CD14-positive monocyte (primary cell): ENCODE measurements around the gene TPK1. TPM values are rescaled to one million over a fixed set of nuclear protein-coding genes. Genes with fewer than 3 reads are reported as not detected.

Experiments
- DNase-seq, 3 donors: peaks; one replicate each; pipeline ENCODE4 v3.0.0-alpha.2; 2011 to 2022
- H2AFZ ChIP-seq: 2 replicates; pipeline ENCODE4 v1.6.0; 2012; ENCODE audit warnings: mild to moderate bottlenecking, low read depth, low read length, inconsistent platforms; ENCODE audit not compliant: insufficient read depth, poor library complexity, severe bottlenecking
- H3K27ac ChIP-seq, 2 donors: 1 replicate in 1 of 2; 2 replicates in 1 of 2; pipeline ENCODE4 v1.5.1; 2012 to 2013; ENCODE audit warnings: low read length in 2 of 2, control low read depth in 1 of 2, inconsistent platforms in 1 of 2, low read depth in 1 of 2, mild to moderate bottlenecking in 1 of 2
- H3K27me3 ChIP-seq, 2 donors: one replicate each; pipeline versions ENCODE4 v1.6.0 to v1.6.1; 2011 to 2013; ENCODE audit warnings: low read length in 2 of 2; ENCODE audit not compliant: control insufficient read depth in 2 of 2, insufficient read depth in 2 of 2
- H3K36me3 ChIP-seq, 2 donors: replicated peaks in 1 of 2; 1 replicate in 1 of 2; 2 replicates in 1 of 2; pipeline versions ENCODE4 v1.5.1 to v1.6.1; 2012 to 2013; ENCODE audit warnings: low read length in 2 of 2, control low read depth in 1 of 2, inconsistent platforms in 1 of 2, mild to moderate bottlenecking in 1 of 2; ENCODE audit not compliant: insufficient read depth in 2 of 2, control insufficient read depth in 1 of 2
- H3K4me1 ChIP-seq, 2 donors: 1 replicate in 1 of 2; 2 replicates in 1 of 2; pipeline versions ENCODE4 v1.5.1 to v1.6.1; 2012 to 2013; ENCODE audit warnings: low read length in 2 of 2, control low read depth in 1 of 2, inconsistent platforms in 1 of 2, mild to moderate bottlenecking in 1 of 2, moderate library complexity in 1 of 2; ENCODE audit not compliant: insufficient read depth in 2 of 2, control insufficient read depth in 1 of 2
- H3K4me2 ChIP-seq: replicated peaks from 2 replicates; pipeline ENCODE3; 2012; ENCODE audit warnings: low read length, moderate library complexity, mild to moderate bottlenecking; ENCODE audit not compliant: poor library complexity, severe bottlenecking; ENCODE audit errors: extremely low read depth
- H3K4me3 ChIP-seq, 3 experiments: fragments of 200-600 bp in 1 of 3; sonication (generic) in 1 of 3; replicated peaks in 1 of 3; 1 replicate in 2 of 3; 2 replicates in 1 of 3; pipeline ENCODE4 v1.5.1; 2011 to 2013; ENCODE audit warnings: low read length in 3 of 3, mild to moderate bottlenecking in 3 of 3, control low read depth in 2 of 3, low read depth in 2 of 3, inconsistent platforms in 1 of 3, moderate library complexity in 1 of 3
- H3K79me2 ChIP-seq: 2 replicates; pipeline ENCODE4 v1.6.0; 2012; ENCODE audit warnings: mild to moderate bottlenecking, control low read depth, inconsistent platforms, low read length, moderate library complexity; ENCODE audit not compliant: insufficient read depth
- H3K9ac ChIP-seq: 2 replicates; pipeline ENCODE4 v1.6.0; 2017; ENCODE audit warnings: low read length, mild to moderate bottlenecking; ENCODE audit not compliant: insufficient read depth, poor library complexity, severe bottlenecking
- H3K9me3 ChIP-seq, 2 donors: replicated peaks in 1 of 2; 1 replicate in 1 of 2; 2 replicates in 1 of 2; pipeline versions ENCODE4 v1.5.1 to v1.6.1; 2012 to 2013; ENCODE audit warnings: low read length in 2 of 2, control low read depth in 1 of 2; ENCODE audit not compliant: control insufficient read depth in 1 of 2, insufficient read depth in 1 of 2
- H4K20me1 ChIP-seq: 2 replicates; pipeline ENCODE4 v1.6.0; 2012; ENCODE audit warnings: mild to moderate bottlenecking, low read length, control low read depth, moderate library complexity; ENCODE audit not compliant: insufficient read depth
- H3K27ac Mint-ChIP-seq, 7 donors: one replicate each; pipeline ENCODE4 v1.8.0; 2020; ENCODE audit warnings: mild to moderate bottlenecking in 7 of 7, mixed read lengths in 7 of 7, moderate library complexity in 6 of 7, inconsistent platforms in 2 of 7
- H3K27me3 Mint-ChIP-seq, 3 donors: one replicate each; pipeline ENCODE4 v1.8.0; 2021 to 2022; ENCODE audit warnings: low read depth in 3 of 3, mild to moderate bottlenecking in 3 of 3, mixed read lengths in 3 of 3, moderate library complexity in 3 of 3, inconsistent platforms in 1 of 3
- H3K36me3 Mint-ChIP-seq, 2 donors: one replicate each; pipeline ENCODE4 v1.8.0; 2020; ENCODE audit warnings: mixed read lengths in 2 of 2, inconsistent platforms in 1 of 2, mild to moderate bottlenecking in 1 of 2
- H3K4me1 Mint-ChIP-seq: one replicate; pipeline ENCODE4 v1.8.0; 2020; ENCODE audit warnings: mild to moderate bottlenecking, mixed read lengths
- H3K4me3 Mint-ChIP-seq, 2 donors: one replicate each; pipeline ENCODE4 v1.8.0; 2020; ENCODE audit warnings: mild to moderate bottlenecking in 2 of 2, mixed read lengths in 2 of 2, moderate library complexity in 1 of 2
- H3K9me3 Mint-ChIP-seq, 7 donors: one replicate each; pipeline ENCODE4 v1.8.0; 2020 to 2022; ENCODE audit warnings: mixed read lengths in 7 of 7, mild to moderate bottlenecking in 6 of 7, moderate library complexity in 6 of 7, inconsistent platforms in 2 of 7
- WGBS: methylation state at CpG from one replicate; pipeline ENCODE4 v1.1.5; 2013; ENCODE audit warnings: missing lambda C conversion rate; ENCODE audit not compliant: insufficient coverage; 5-methylcytosine and 5-hydroxymethylcytosine counted together
- intact Hi-C, 2 donors: fragments of 100-400 bp; cut with micrococcal nuclease; formaldehyde crosslinking; loops; one replicate each; pipeline versions ENCODE4 v1.15.0 to v1.15.1; 2023
- polyA plus RNA-seq, 3 donors: library from polyadenylated mRNA; depleted of rRNA in 1 of 3; unstranded in 2 of 3; stranded (reverse) in 1 of 3; fragments of 300-500 nt in 2 of 3; fragments of >200 nt in 1 of 3; fragmentation: Illumina TruSeq in 2 of 3; gene quantifications; 1 replicate in 2 of 3; 2 replicates in 1 of 3; pipeline ENCODE4 v1.2.3, GENCODE V29; 2012 to 2021
- TF ChIP-seq, protein P1 (sequence below): fragments of 200-600 bp; IDR thresholded peaks from one replicate; pipeline ENCODE4 v1.8.0; 2022; ENCODE audit warnings: antibody characterized with exemption, mild to moderate bottlenecking

The TPK1 gene
- polyA plus RNA-seq, 3 donors: 18.9 to 33.8 (median 33.1) TPM

DNA sequence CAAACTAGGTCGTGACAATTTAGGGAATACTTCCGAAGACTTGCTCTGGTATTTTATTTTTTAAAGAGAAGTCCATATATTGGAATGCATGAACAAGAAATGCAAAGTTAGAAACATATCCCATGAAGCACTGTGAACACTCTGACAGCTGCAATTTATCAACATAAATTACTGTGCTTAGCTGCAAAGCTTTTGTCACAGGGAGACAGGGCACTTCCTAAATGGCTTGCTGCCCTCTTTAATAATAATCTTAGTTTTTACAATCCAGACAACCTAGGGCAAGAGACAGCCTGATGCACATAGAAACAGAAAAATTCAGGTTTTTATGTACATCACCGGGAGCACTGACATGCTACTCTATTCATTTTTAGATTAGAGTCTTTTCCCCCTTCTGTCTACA is 354.0 kb downstream of the TPK1 start:
- Mint-ChIP-seq H3K27me3 (no peaks in the 10 kb centered on the region), H3K9me3 (peaks cover 0 to 2% (median 0%) of the 10 kb centered on the region in 7 donors), H3K27ac (no peak overlapping the region), H3K36me3 (no peaks in the 10 kb centered on the region), H3K4me3 (no peak overlapping the region), H3K4me1 (peaks cover 4% of the 10 kb centered on the region)
- no peaks in the 10 kb centered on the region for H3K79me2 ChIP-seq
- H2AFZ ChIP-seq: no peak overlapping the region
- H3K4me2 ChIP-seq: no peak overlapping the region
- TF ChIP-seq, protein P1, sequence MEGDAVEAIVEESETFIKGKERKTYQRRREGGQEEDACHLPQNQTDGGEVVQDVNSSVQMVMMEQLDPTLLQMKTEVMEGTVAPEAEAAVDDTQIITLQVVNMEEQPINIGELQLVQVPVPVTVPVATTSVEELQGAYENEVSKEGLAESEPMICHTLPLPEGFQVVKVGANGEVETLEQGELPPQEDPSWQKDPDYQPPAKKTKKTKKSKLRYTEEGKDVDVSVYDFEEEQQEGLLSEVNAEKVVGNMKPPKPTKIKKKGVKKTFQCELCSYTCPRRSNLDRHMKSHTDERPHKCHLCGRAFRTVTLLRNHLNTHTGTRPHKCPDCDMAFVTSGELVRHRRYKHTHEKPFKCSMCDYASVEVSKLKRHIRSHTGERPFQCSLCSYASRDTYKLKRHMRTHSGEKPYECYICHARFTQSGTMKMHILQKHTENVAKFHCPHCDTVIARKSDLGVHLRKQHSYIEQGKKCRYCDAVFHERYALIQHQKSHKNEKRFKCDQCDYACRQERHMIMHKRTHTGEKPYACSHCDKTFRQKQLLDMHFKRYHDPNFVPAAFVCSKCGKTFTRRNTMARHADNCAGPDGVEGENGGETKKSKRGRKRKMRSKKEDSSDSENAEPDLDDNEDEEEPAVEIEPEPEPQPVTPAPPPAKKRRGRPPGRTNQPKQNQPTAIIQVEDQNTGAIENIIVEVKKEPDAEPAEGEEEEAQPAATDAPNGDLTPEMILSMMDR: no peak
- H4K20me1 ChIP-seq: no peaks in the 10 kb centered on the region
- no peaks in the 10 kb centered on the region for H3K4me1 ChIP-seq
- no peak for DNase-seq
- H3K9me3 ChIP-seq: no peaks in the 10 kb centered on the region
- no peak overlapping the region for H3K4me3 ChIP-seq
- H3K27me3 ChIP-seq: no peaks in the 10 kb centered on the region
- H3K27ac ChIP-seq: no peak overlapping the region
- H3K36me3 ChIP-seq: no peaks in the 10 kb centered on the region
- no peak overlapping the region for H3K9ac ChIP-seq
- WGBS: no CpG with 5 or more reads among the region's 3 CpGs
- intact Hi-C loops: no loop called here

DNA sequence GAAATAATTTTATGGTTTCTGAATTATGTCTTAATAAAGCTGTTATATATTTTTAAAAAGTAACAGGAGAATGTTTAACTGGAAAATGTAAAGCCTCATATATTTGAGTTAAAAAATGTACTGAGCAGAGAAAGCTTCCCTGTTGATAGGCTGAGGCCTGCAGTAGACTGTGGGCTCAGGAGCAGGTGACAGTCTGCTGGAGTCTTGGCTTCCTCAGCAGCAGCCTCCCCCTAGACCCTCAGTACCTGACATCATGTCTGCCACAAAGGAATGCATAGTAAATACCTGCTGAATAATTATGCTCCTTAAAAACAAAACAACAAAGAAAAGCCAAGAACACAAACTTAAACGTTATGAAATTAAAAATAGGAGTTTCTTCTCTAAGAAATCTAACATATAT is 358.5 kb downstream of the TPK1 start:
- Mint-ChIP-seq H3K9me3 (no peaks in the 10 kb centered on the region), H3K36me3 (no peaks in the 10 kb centered on the region), H3K27me3 (peaks cover 0 to 1% (median 0%) of the 10 kb centered on the region in 3 donors), H3K4me1 (peaks cover 3% of the 10 kb centered on the region), H3K4me3 (no peak overlapping the region), H3K27ac (no peak overlapping the region)
- H3K9ac ChIP-seq: no peak overlapping the region
- no peaks in the 10 kb centered on the region for H3K79me2 ChIP-seq
- H3K9me3 ChIP-seq: no peaks in the 10 kb centered on the region
- H3K27ac ChIP-seq: no peak overlapping the region
- no peaks in the 10 kb centered on the region for H3K36me3 ChIP-seq
- intact Hi-C loops: no loop called here
- no peaks in the 10 kb centered on the region for H3K27me3 ChIP-seq
- TF ChIP-seq, protein P1: no peak
- H2AFZ ChIP-seq: no peak overlapping the region
- WGBS: no CpG with 5 or more reads among the region's 1 CpG
- H3K4me3 ChIP-seq: no peak overlapping the region
- no peaks in the 10 kb centered on the region for H3K4me1 ChIP-seq
- DNase-seq: no peak
- no peaks in the 10 kb centered on the region for H4K20me1 ChIP-seq
- no peak overlapping the region for H3K4me2 ChIP-seq
